ENCODE data around the gene DLK1. TPM values are rescaled to one million over a fixed set of nuclear protein-coding genes. Genes with fewer than 3 reads are reported as not detected.

DLK1 gene
- total and polyA plus RNA-seq, 2 donors from 2014 or later, result 0.17 TPM; not detected in 1

- DNase-seq (peak in 3 of 5 donors; percentile 31 to 51 (median 48)), FAIRE-seq (no peak)
- H3K4me3 ChIP-seq (ENCODE audit: low read length in 3 of 3), result no peak overlapping the region
- no peak overlapping the region for H3K27ac ChIP-seq (ENCODE audit: low read depth in 2 of 2, low read length in 2 of 2)
- no peak overlapping the region for H3K9ac ChIP-seq (ENCODE audit: low read length in 3 of 3)
- intact Hi-C loops (cut with DNase I), result no loop called here
- H3K9me3 ChIP-seq (ENCODE audit: control insufficient read depth in 2 of 3, insufficient read depth in 1 of 3, low read length in 3 of 3), result no peaks in the 10 kb centered on the region
- H3K27me3 ChIP-seq (ENCODE audit: control insufficient read depth, insufficient read depth, low read length), result no peaks in the 10 kb centered on the region
- no peaks in the 10 kb centered on the region for H3K4me1 ChIP-seq (ENCODE audit: control insufficient read depth in 2 of 3, insufficient read depth in 2 of 3, low read depth in 1 of 3, low read length in 3 of 3)
- H3K36me3 ChIP-seq (ENCODE audit: control insufficient read depth in 2 of 3, insufficient read depth in 3 of 3, low read length in 3 of 3), result no peaks in the 10 kb centered on the region
- TF ChIP-seq, protein P1, sequence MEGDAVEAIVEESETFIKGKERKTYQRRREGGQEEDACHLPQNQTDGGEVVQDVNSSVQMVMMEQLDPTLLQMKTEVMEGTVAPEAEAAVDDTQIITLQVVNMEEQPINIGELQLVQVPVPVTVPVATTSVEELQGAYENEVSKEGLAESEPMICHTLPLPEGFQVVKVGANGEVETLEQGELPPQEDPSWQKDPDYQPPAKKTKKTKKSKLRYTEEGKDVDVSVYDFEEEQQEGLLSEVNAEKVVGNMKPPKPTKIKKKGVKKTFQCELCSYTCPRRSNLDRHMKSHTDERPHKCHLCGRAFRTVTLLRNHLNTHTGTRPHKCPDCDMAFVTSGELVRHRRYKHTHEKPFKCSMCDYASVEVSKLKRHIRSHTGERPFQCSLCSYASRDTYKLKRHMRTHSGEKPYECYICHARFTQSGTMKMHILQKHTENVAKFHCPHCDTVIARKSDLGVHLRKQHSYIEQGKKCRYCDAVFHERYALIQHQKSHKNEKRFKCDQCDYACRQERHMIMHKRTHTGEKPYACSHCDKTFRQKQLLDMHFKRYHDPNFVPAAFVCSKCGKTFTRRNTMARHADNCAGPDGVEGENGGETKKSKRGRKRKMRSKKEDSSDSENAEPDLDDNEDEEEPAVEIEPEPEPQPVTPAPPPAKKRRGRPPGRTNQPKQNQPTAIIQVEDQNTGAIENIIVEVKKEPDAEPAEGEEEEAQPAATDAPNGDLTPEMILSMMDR (IDR thresholded peaks at IDR 0.05; ENCODE audit: borderline replicate concordance, extremely low read depth, insufficient read depth), result no peak
These were observed 20.4 kb downstream of the DLK1 start for GRCh38 chr14:100747021-100747586.

DNA sequence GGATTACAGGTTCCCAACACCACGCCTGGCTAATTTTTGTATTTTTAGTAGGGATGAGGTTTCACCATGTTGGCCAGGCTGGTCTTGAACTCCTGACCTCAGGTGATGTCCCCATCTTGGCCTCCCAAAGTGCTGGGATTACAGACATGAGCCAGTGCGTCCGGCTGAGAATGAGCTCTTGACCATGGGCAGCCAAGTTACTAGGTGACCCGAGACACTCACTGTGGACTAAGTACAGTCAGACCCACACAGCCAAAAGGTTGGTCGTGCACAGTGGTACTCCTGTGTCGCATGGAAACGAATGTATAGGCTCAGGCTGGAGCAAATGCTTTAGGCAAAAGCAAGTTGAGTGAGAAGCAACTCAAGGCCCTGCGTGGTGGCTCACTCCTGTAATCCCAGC, 21.0 kb downstream of the DLK1 start:
- Histone ChIP-seq H3K9ac (ENCODE audit: low read length in 3 of 3) (no peak overlapping the region), H3K27ac (ENCODE audit: low read depth in 2 of 2, low read length in 2 of 2) (no peak overlapping the region)
- no peak for FAIRE-seq

GRCh38 chr14:100748403-100748802, 21.7 kb downstream of the DLK1 start:
- Histone ChIP-seq H3K9me3 (ENCODE audit: control insufficient read depth in 2 of 3, insufficient read depth in 1 of 3, low read length in 3 of 3) (no peaks in the 10 kb centered on the region), H3K27ac (ENCODE audit: low read depth in 2 of 2, low read length in 2 of 2) (no peak overlapping the region), H3K27me3 (ENCODE audit: control insufficient read depth, insufficient read depth, low read length) (no peaks in the 10 kb centered on the region), H3K36me3 (ENCODE audit: control insufficient read depth in 2 of 3, insufficient read depth in 3 of 3, low read length in 3 of 3) (no peaks in the 10 kb centered on the region), H3K4me1 (ENCODE audit: control insufficient read depth in 2 of 3, insufficient read depth in 2 of 3, low read depth in 1 of 3, low read length in 3 of 3) (no peaks in the 10 kb centered on the region), H3K4me3 (ENCODE audit: low read length in 3 of 3) (no peak overlapping the region), H3K9ac (ENCODE audit: low read length in 3 of 3) (no peak overlapping the region)
- intact Hi-C loops (cut with DNase I), result no loop called here
- TF ChIP-seq, protein P1 (IDR thresholded peaks at IDR 0.05; ENCODE audit: borderline replicate concordance, extremely low read depth, insufficient read depth), result no peak
- FAIRE-seq (no peak), DNase-seq (peak in 1 of 5 donors; percentile 31)

More for the DNA sequence above, 21.0 kb downstream of the DLK1 start:
- H3K27me3 ChIP-seq (ENCODE audit: control insufficient read depth, insufficient read depth, low read length), result no peaks in the 10 kb centered on the region
- TF ChIP-seq, protein P1 (IDR thresholded peaks at IDR 0.05; ENCODE audit: borderline replicate concordance, extremely low read depth, insufficient read depth), result no peak
- H3K9me3 ChIP-seq (ENCODE audit: control insufficient read depth in 2 of 3, insufficient read depth in 1 of 3, low read length in 3 of 3), result no peaks in the 10 kb centered on the region
- intact Hi-C loops (cut with DNase I), result no loop called here
- H3K4me1 ChIP-seq (ENCODE audit: control insufficient read depth in 2 of 3, insufficient read depth in 2 of 3, low read depth in 1 of 3, low read length in 3 of 3), result no peaks in the 10 kb centered on the region
- peak in 1 of 5 donors; percentile 7 for DNase-seq
- H3K4me3 ChIP-seq (ENCODE audit: low read length in 3 of 3), result no peak overlapping the region
- H3K36me3 ChIP-seq (ENCODE audit: control insufficient read depth in 2 of 3, insufficient read depth in 3 of 3, low read length in 3 of 3), result no peaks in the 10 kb centered on the region

DNA sequence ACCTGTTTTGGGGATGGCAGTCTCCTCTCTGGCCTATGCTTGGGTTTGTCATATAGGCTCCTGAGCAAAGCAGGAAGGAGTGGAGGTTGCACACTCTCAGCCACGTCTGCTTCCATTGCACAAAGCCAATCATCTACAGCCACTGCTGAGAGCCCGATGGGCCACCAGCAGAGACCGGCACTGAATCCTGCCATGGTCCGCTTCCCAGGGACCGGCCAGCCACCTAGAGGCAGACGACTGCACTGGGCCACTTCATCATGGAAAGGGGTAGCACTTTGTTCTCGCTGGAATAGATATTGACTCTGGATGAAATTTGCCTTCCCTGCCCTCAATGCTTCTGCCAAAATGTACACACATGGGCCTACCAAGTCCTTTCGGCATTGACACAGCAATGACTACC, 22.3 kb downstream of the DLK1 start:
- Histone ChIP-seq H3K9ac (ENCODE audit: low read length in 3 of 3) (no peak overlapping the region), H3K27me3 (ENCODE audit: control insufficient read depth, insufficient read depth, low read length) (no peaks in the 10 kb centered on the region), H3K9me3 (ENCODE audit: control insufficient read depth in 2 of 3, insufficient read depth in 1 of 3, low read length in 3 of 3) (no peaks in the 10 kb centered on the region), H3K27ac (ENCODE audit: low read depth in 2 of 2, low read length in 2 of 2) (no peak overlapping the region), H3K4me1 (ENCODE audit: control insufficient read depth in 2 of 3, insufficient read depth in 2 of 3, low read depth in 1 of 3, low read length in 3 of 3) (no peaks in the 10 kb centered on the region), H3K4me3 (ENCODE audit: low read length in 3 of 3) (no peak overlapping the region), H3K36me3 (ENCODE audit: control insufficient read depth in 2 of 3, insufficient read depth in 3 of 3, low read length in 3 of 3) (no peaks in the 10 kb centered on the region)
- intact Hi-C loops (cut with DNase I), result no loop called here
- DNase-seq (peak in 1 of 5 donors; percentile 51), FAIRE-seq (no peak)
- TF ChIP-seq, protein P1 (IDR thresholded peaks at IDR 0.05; ENCODE audit: borderline replicate concordance, extremely low read depth, insufficient read depth), result no peak

Measured in kidney (tissue), 14 donors.